ENCODE measurements around the gene MAGI2.

MAGI2 gene

DNA sequence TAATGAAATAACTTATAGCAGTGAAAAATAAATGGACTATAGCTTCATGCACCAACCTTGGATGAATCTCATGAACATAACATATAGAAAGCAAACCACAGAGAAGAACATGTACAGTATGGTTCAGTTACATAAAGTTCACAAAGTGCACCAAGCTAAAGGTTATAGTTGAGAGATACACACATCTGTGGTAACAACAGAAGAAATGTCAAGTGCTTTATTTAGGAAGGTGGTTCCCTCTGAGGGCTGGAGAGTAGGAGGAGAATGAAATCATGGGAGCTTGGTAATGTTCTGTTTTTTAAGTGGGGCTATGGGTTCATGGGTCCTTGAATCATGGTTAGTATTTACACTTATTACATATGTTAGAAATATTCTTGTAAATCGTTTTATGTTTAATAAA, 1331.6 kb downstream of the MAGI2 start:
- no peak for DNase-seq (ENCODE audit: extremely low read depth, low read depth)
- TF ChIP-seq, protein P1, sequence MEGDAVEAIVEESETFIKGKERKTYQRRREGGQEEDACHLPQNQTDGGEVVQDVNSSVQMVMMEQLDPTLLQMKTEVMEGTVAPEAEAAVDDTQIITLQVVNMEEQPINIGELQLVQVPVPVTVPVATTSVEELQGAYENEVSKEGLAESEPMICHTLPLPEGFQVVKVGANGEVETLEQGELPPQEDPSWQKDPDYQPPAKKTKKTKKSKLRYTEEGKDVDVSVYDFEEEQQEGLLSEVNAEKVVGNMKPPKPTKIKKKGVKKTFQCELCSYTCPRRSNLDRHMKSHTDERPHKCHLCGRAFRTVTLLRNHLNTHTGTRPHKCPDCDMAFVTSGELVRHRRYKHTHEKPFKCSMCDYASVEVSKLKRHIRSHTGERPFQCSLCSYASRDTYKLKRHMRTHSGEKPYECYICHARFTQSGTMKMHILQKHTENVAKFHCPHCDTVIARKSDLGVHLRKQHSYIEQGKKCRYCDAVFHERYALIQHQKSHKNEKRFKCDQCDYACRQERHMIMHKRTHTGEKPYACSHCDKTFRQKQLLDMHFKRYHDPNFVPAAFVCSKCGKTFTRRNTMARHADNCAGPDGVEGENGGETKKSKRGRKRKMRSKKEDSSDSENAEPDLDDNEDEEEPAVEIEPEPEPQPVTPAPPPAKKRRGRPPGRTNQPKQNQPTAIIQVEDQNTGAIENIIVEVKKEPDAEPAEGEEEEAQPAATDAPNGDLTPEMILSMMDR (IDR thresholded peaks at IDR 0.05; ENCODE audit: low read depth, low read length) = no peak

DNA sequence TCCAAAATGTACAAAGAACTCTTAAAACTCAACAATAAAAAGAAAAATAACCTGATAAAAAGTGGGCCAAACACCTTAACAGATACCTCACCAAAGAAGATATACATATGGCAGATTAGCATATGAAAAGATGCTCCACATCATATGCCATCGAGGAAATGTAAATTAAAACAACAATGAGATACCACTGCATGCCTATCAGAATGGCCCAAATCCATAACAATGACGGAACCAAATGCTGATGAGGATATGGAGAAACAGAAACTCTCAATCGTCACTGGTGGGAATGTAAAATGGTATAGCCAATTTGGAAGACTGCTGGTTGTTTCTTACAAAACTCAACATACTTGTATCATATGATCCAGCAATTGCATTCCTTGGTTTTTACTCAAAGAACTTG, 1335.0 kb downstream of the MAGI2 start:
- no peak for DNase-seq (ENCODE audit: extremely low read depth, low read depth)
- TF ChIP-seq, protein P1 (IDR thresholded peaks at IDR 0.05; ENCODE audit: low read depth, low read length) = no peak

DNA sequence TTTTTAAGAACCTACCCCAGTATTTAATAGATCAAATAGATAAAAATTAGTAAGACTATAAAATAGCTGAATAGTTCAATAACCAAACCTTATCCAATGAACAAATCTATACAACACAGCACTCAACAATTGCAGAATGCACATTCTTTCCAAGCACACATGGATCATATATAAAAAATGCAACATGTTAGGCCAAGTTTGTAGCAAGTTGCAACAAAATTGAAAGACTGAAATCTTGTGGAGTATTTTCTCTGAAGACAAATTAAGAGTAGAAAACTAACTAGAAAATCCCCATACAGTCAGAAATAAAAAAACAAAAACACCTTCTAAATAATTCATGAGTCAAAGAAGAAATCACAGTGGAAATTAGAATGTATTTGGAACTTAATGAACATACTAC, 1337.6 kb downstream of the MAGI2 start:
- TF ChIP-seq, protein P1 (IDR thresholded peaks at IDR 0.05; ENCODE audit: low read depth, low read length) = no peak
- no peak for DNase-seq (ENCODE audit: extremely low read depth, low read depth)

DNA sequence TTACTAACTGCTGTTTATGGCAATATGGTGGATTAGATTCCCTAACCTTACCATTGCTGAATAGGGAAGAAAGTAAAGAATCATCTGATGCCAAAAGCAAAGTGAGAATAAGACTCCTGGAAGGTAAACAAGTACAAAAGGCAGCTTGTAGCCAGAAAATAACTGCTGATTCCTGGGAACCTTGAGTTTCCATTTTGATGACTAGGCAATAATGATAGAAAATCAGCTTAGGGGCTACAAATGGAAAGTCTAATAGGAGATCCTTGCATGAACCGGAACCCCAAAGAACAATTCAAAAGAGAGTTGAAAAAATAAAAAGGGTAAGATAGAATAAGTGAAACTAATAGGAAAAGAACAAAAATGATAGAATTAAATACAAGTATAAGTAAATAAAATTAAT, 1338.5 kb downstream of the MAGI2 start:
- no peak for DNase-seq (ENCODE audit: extremely low read depth, low read depth)
- TF ChIP-seq, protein P1 (IDR thresholded peaks at IDR 0.05; ENCODE audit: low read depth, low read length) = no peak

DNA sequence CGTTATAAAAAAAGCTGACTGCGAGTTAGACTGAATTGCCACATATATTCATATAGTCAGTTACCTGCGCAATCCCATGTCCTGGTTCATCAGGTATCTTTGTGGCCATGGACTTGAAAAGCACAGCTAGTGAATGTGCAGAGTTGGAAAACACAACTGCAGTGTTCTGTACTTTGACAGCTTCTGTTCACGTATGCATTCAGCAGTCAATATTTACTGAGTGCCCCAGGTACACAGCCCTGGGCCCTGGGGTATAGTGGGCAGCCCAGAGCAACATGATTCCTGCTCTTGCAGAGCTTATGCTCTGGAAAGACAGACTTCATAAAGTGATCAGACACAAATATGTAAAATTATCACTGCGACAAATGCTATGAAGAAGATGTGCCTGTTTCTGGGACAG, 1341.0 kb downstream of the MAGI2 start:
- TF ChIP-seq, protein P1 (IDR thresholded peaks at IDR 0.05; ENCODE audit: low read depth, low read length) = no peak
- DNase-seq (ENCODE audit: extremely low read depth, low read depth) = no peak

DNA sequence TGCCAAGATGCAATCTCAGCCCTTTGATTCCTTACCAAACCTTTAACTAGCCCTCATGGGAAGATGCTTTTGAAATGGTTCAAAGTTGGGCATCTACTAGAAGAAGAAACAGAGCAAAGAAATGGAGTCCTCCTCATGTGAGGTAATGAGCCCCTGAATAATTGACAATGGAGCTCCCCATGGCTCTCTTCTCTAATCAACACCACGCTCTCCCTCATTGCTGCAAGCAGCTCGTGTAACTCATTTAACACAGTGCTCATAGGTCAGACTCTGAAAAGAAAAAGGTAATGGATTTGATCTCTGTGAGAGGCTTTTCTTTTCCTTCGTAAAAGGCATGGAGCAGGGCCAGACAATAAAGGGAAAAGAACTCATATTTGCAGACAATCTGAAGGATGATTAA, 1342.1 kb downstream of the MAGI2 start:
- no peak for DNase-seq (ENCODE audit: extremely low read depth, low read depth)

DNA sequence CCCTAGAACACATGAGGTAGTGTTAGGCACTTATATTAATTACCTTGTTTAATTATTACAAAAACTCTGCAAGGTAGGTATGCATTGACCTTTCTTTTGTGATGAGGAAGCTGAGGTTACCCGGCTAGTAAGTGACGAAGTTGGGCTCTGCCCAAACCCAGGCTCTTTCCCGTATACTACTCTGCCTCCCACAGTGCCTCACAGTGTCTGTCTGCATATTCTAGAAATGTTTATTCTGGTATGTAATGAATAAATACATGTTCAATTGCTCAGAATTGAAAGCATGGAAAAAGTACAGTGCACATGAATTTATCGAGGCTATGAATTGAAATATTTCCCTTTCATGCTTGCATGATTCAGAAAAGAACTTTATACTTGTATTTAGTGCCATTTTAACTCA, 1350.0 kb downstream of the MAGI2 start:
- DNase-seq (ENCODE audit: extremely low read depth, low read depth) = no peak
- TF ChIP-seq, protein P1 (IDR thresholded peaks at IDR 0.05; ENCODE audit: low read depth, low read length) = no peak

More for the DNA sequence above, 1342.1 kb downstream of the MAGI2 start:
- TF ChIP-seq, protein P1 (IDR thresholded peaks at IDR 0.05; ENCODE audit: low read depth, low read length) = no peak

All from AG09319 (cell line).